Peyer's patch (tissue), 4 donors: Measurements from ENCODE around the gene PCK1.

ENCODE experiments used
- CTCF ChIP-seq, 6 experiments: fragments of 450-650 bp in 4 of 6; fragments of 200-600 bp in 2 of 6; sonication (generic) in 1 of 6; IDR thresholded peaks; one replicate each; pipeline ENCODE4 v1.5.1; 2017 to 2019; ENCODE audit warnings: antibody characterized with exemption in 6 of 6, mild to moderate bottlenecking in 3 of 6, moderate library complexity in 1 of 6
- POLR2A ChIP-seq, 2 donors: fragments of 450-650 bp; IDR thresholded peaks; one replicate each; pipeline ENCODE4 v1.5.1; 2017; ENCODE audit warnings: antibody characterized with exemption in 2 of 2, mild to moderate bottlenecking in 2 of 2, moderate library complexity in 2 of 2

- TF ChIP-seq CTCF (IDR thresholded peaks at IDR 0.05) (peak in 1 of 6 experiments; percentile 2), POLR2A (IDR thresholded peaks at IDR 0.05) (no peak)
Measured at GRCh38 chr20:57566399-57566798, 5.5 kb downstream of the PCK1 start.
